DMS114 treated with DMSO at 0.1 percent for 48 hours (cell line): ENCODE results near the gene STAMBP.
"Not testable (repeated sequence)": the region's sequence is repeated elsewhere in the genome, so short reads cannot be mapped to it uniquely, and the experiment has no call there.

Source experiments
- DNase-seq: peaks from one replicate; lab custom pipeline; 2025; ENCODE audit not compliant: unreplicated experiment; lab: John Stamatoyannopoulos, UW

STAMBP gene

GRCh38 chr2:73885406-73885805 lies 56.6 kb downstream of the STAMBP start:
- no peak for DNase-seq

- no peak for DNase-seq
Measured at GRCh38 chr2:73886357-73886756, 57.6 kb downstream of the STAMBP start.

- not testable (repeated sequence) for DNase-seq
Measured at GRCh38 chr2:73887596-73888353, 59.0 kb downstream of the STAMBP start.

GRCh38 chr2:73888388-73888787 lies 59.6 kb downstream of the STAMBP start:
- no peak for DNase-seq

- DNase-seq: no peak
Measured at GRCh38 chr2:73889206-73889605, 60.4 kb downstream of the STAMBP start.

GRCh38 chr2:73890301-73891092 lies 61.7 kb downstream of the STAMBP start:
- DNase-seq: no peak

- no peak for DNase-seq
Measured at GRCh38 chr2:73891276-73891901, 62.6 kb downstream of the STAMBP start.

- no peak for DNase-seq
Measured at GRCh38 chr2:73892631-73893329, 64.0 kb downstream of the STAMBP start, which contains the start of gene ACTG2. Gene ACTG2, plus strand, starts transcription at chr2:73893008. Its CDS starts 8,304 bp downstream, at chr2:73901312.

- DNase-seq: no peak
Measured at GRCh38 chr2:73893764-73894474, 65.2 kb downstream of the STAMBP start.

- DNase-seq: no peak
Measured at GRCh38 chr2:73894475-73894850, 65.7 kb downstream of the STAMBP start.

- no peak for DNase-seq
Measured at GRCh38 chr2:73894877-73895276, 66.1 kb downstream of the STAMBP start.

GRCh38 chr2:73895473-73895872 lies 66.7 kb downstream of the STAMBP start:
- DNase-seq: no peak

GRCh38 chr2:73896362-73897239 lies 67.8 kb downstream of the STAMBP start:
- no peak for DNase-seq

GRCh38 chr2:73897240-73897583 lies 68.5 kb downstream of the STAMBP start:
- DNase-seq: no peak

- DNase-seq: no peak
Measured at GRCh38 chr2:73897934-73898333, 69.2 kb downstream of the STAMBP start.

- DNase-seq: no peak
Measured at GRCh38 chr2:73899801-73900336, 71.1 kb downstream of the STAMBP start.

- no peak for DNase-seq
Measured at GRCh38 chr2:73901143-73901542, 72.4 kb downstream of the STAMBP start.

- DNase-seq: no peak
Measured at GRCh38 chr2:73902284-73902683, 73.5 kb downstream of the STAMBP start.

GRCh38 chr2:73903313-73903712 lies 74.6 kb downstream of the STAMBP start:
- no peak for DNase-seq
